NCI-H82 (cell line): ENCODE data around the gene UGT2A2.

Experiments used
- DNase-seq: peaks from one replicate; lab custom pipeline; 2025; lab: John Stamatoyannopoulos, UW

The UGT2A2 gene

DNA sequence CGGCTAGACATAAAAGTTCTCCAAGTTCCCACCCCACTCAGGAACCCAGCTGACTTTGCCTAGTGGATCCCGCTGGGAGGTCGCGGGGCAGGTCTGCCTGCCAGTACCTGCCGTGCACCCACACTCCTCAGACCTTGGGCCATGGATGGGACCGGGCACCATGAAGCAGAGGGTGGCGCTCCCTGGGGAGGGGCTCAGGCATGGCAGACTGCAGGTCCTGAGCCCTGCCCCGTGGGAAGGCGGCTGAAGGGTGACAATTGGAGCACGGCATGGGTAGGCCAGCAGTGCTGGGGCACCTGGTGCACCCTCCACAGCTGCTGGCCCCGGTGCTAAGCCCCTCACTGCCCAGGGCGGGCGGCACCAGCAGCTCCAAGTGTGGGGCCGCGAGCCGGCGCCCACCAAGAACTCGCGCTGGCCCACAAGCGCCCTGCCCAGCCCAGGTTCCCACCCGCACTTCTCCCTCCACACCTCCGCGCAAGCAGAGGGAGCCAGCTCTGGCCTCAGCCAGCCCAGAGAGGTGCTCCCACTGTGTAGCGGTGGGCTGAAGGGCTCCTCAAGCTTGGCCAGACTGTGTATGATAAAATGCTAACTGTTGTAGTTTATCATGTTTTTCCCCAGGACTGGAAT is 63.1 kb downstream of the UGT2A2 start:
- no peak for DNase-seq

DNA sequence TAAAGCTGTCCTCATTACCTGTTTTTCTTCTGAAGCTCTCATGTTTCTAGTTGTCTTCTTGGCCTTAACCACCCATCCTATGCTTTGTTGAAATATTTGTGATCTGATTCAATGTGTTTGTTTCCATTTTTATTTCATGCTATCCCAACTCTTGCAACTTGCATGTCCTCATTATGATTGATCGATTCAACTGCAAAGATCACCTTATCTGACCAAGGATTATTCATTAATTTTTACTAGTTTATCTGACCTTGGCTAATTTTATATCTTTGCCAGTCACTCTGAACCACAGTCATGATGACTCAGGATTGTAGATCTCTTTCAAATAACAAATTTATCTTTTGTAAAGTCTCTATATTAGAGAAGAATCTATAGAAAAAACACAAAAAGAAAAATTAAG is 70.7 kb downstream of the UGT2A2 start:
- DNase-seq: no peak

DNA sequence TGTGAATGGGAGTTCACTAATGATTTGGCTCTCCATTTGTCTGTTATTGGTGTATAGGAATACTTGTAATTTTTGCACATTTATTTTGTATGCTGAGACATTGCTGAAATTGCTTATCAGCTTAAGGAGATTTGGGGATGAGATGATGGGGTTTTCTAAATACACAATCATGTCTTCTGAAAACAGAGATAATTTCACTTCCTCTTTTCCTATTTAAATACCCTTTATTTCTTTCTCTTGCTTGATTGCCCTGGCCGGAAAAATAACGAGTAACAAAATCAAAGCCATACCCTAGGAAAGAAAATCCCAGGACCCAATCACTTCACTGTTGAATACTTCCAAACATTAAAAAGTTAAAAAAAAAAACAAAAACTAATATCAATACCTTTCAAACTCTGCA is 76.0 kb downstream of the UGT2A2 start:
- no peak for DNase-seq

DNA sequence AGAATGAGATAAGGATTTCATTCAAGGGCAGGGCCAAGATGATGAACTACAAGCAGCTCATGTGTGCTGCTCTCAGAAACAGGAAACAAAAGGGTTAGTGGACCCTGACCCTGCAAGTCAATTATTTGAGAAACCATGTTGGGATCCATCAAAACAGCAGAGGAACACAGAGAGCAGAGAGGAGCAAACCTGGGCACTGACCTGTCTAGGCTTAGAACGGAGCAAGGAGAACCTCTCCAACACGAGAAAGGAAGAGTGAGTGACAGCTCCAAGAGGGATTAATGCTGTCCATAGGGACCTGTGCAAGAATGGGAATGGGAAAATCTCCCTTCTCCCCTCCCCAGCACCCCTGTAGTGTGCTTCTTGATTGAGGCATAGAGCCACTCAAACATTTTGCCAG is 89.8 kb downstream of the UGT2A2 start:
- DNase-seq: no peak

DNA sequence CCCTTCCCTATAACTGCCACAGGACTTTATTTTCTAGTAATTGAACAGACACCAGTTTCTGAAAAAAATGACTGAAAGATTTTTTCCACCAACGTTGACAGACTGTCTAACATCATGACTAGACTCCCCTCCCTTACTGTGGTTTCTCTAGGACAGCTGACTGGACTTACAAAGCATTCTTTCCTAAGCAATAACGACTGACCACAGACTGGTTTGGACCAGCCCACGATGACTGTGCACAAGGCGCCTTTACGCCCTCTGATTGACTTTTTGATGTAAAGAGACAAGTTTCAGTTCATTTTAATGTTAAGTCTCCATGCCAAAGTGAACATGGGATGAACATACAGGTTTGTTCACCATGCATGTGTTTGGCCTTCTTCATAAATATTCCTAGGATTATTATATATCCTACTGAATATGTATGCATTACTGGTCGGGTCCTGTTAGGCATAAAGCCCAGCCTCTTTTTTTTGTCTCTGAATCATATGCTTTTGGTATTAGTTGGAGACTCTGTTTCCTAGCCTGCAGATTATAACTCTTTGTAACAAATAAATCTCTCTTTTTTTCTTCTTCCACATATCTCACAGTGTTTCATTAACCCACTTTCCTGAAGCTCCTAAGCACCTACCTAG is 93.2 kb downstream of the UGT2A2 start:
- DNase-seq: no peak
